H1 (cell line): ENCODE data around the gene TM2D1. TPM values are rescaled to one million over a fixed set of nuclear protein-coding genes. Genes with fewer than 3 reads are reported as not detected.

Experiments
- CTCF ChIA-PET: fragments of 300-600 bp; sonication (Branson Sonifier 250); formaldehyde crosslinking; loops from one replicate; lab custom pipeline; 2021; ENCODE audit not compliant: partially characterized antibody; lab: Charles Lee
- POLR2A ChIA-PET: fragments of 300-600 bp; sonication (Branson Sonifier 250); formaldehyde crosslinking; loops from one replicate; lab custom pipeline; 2021; ENCODE audit warnings: inconsistent platforms; ENCODE audit not compliant: partially characterized antibody; lab: Charles Lee
- DNase-seq, 2 experiments: peaks; one replicate each; pipeline versions ENCODE4 v3.0.0 to v3.0.0-alpha.2; 2010 to 2022; ENCODE audit warnings: low spot score in 2 of 2, low read depth in 1 of 2, mixed read lengths in 1 of 2
- FAIRE-seq: peaks from 2 replicates; lab custom pipeline; 2011; peaks lifted over from hg19 to GRCh38; lab: Jason Lieb, UNC
- H2AFZ ChIP-seq: 2 replicates; pipeline ENCODE4 v1.8.1; 2012; ENCODE audit warnings: low read length, inconsistent platforms
- H2AK5ac ChIP-seq: 2 replicates; pipeline ENCODE4 v1.6.1; 2013; ENCODE audit warnings: low read depth, low read length
- H2BK120ac ChIP-seq: replicated peaks from 2 replicates; pipeline ENCODE3; 2013; ENCODE audit warnings: low read depth, low read length, inconsistent platforms
- H2BK12ac ChIP-seq: 2 replicates; pipeline ENCODE4 v1.6.1; 2013; ENCODE audit warnings: low read depth, low read length
- H2BK15ac ChIP-seq: 2 replicates; pipeline ENCODE4 v1.6.1; 2013; ENCODE audit warnings: low read length
- H2BK20ac ChIP-seq: 2 replicates; pipeline ENCODE4 v1.6.1; 2013; ENCODE audit warnings: low read length
- H2BK5ac ChIP-seq: 2 replicates; pipeline ENCODE4 v1.6.1; 2013; ENCODE audit warnings: low read depth, low read length
- H3K14ac ChIP-seq: 2 replicates; pipeline ENCODE4 v1.6.1; 2013; ENCODE audit warnings: inconsistent platforms; ENCODE audit not compliant: insufficient read length
- H3K18ac ChIP-seq: 2 replicates; pipeline ENCODE4 v1.6.1; 2013; ENCODE audit warnings: low read length; ENCODE audit errors: extremely low read depth
- H3K23ac ChIP-seq: 2 replicates; pipeline ENCODE4 v1.6.1; 2013; ENCODE audit warnings: inconsistent platforms; ENCODE audit not compliant: insufficient read length
- H3K23me2 ChIP-seq: 2 replicates; pipeline ENCODE4 v1.6.1; 2013; ENCODE audit warnings: low read depth, low read length
- H3K27ac ChIP-seq: 2 replicates; pipeline ENCODE4 v1.6.1; 2011; ENCODE audit warnings: low read depth, low read length, inconsistent platforms
- H3K27me3 ChIP-seq, 4 experiments: replicated peaks in 1 of 4; 1 replicate in 1 of 4; 2 replicates in 3 of 4; pipeline versions ENCODE4 v1.6.1 to v1.8.1; 2011 to 2013; ENCODE audit warnings: low read length in 3 of 4, mild to moderate bottlenecking in 3 of 4, inconsistent platforms in 2 of 4, mixed read lengths in 2 of 4, moderate library complexity in 1 of 4; ENCODE audit not compliant: control insufficient read depth in 3 of 4, insufficient read depth in 3 of 4; ENCODE audit errors: extremely low read depth in 1 of 4
- H3K36me3 ChIP-seq, 4 experiments: 2 replicates each; pipeline versions ENCODE4 v1.6.1 to v1.8.1; 2011 to 2013; ENCODE audit warnings: mild to moderate bottlenecking in 4 of 4, low read length in 3 of 4, moderate library complexity in 2 of 4, control low read depth in 1 of 4, inconsistent platforms in 1 of 4; ENCODE audit not compliant: insufficient read depth in 4 of 4, control insufficient read depth in 2 of 4
- H3K4ac ChIP-seq: replicated peaks from 2 replicates; pipeline ENCODE3; 2013; ENCODE audit warnings: low read length, low read depth, mixed read lengths, inconsistent platforms; ENCODE audit not compliant: insufficient read length
- H3K4me1 ChIP-seq, 4 experiments: replicated peaks in 1 of 4; 1 replicate in 1 of 4; 2 replicates in 3 of 4; pipeline versions ENCODE4 v1.6.1 to v1.8.1; 2011 to 2013; ENCODE audit warnings: low read length in 3 of 4, inconsistent platforms in 2 of 4, mixed read lengths in 1 of 4; ENCODE audit not compliant: insufficient read depth in 4 of 4, control insufficient read depth in 3 of 4
- H3K4me2 ChIP-seq, 2 experiments: 2 replicates each; pipeline versions ENCODE4 v1.6.1 to v1.8.1; 2011 to 2013; ENCODE audit warnings: low read depth in 2 of 2, low read length in 2 of 2, control low read depth in 1 of 2, inconsistent platforms in 1 of 2, mild to moderate bottlenecking in 1 of 2; ENCODE audit not compliant: insufficient read depth in 1 of 2
- H3K4me3 ChIP-seq, 4 experiments: fragments of 200-600, 300-600 bp in 1 of 4; sonication (generic), shearing (Covaris generic), sonication (Bioruptor Twin) in 1 of 4; 2 replicates each; pipeline versions ENCODE4 v1.5.1 to v1.8.1; 2011 to 2016; ENCODE audit warnings: low read length in 4 of 4, low read depth in 3 of 4, control low read depth in 2 of 4, inconsistent platforms in 2 of 4, mild to moderate bottlenecking in 2 of 4, mixed read lengths in 1 of 4, moderate library complexity in 1 of 4; ENCODE audit not compliant: insufficient read depth in 2 of 4; ENCODE audit errors: extremely low read depth in 1 of 4
- H3K56ac ChIP-seq: replicated peaks from 2 replicates; pipeline ENCODE3; 2013; ENCODE audit warnings: low read depth, mild to moderate bottlenecking, mixed read lengths, low read length, inconsistent platforms; ENCODE audit not compliant: insufficient read length
- H3K79me1 ChIP-seq: 2 replicates; pipeline ENCODE4 v1.6.1; 2013; ENCODE audit warnings: low read depth, low read length, control low read depth
- H3K79me2 ChIP-seq, 2 experiments: 2 replicates each; pipeline versions ENCODE4 v1.6.1 to v1.8.1; 2012 to 2013; ENCODE audit warnings: low read length in 2 of 2, mild to moderate bottlenecking in 2 of 2, inconsistent platforms in 1 of 2; ENCODE audit not compliant: insufficient read depth in 2 of 2, control insufficient read depth in 1 of 2
- H3K9ac ChIP-seq, 4 experiments: replicated peaks in 1 of 4; 1 replicate in 1 of 4; 2 replicates in 3 of 4; pipeline versions ENCODE4 v1.6.1 to v1.8.1; 2011 to 2013; ENCODE audit warnings: low read depth in 3 of 4, low read length in 3 of 4, control low read depth in 2 of 4, mild to moderate bottlenecking in 2 of 4, moderate library complexity in 2 of 4, inconsistent platforms in 1 of 4; ENCODE audit errors: extremely low read depth in 1 of 4
- H3K9me3 ChIP-seq, 2 experiments: 2 replicates each; pipeline versions ENCODE4 v1.6.1 to v1.8.1; 2012 to 2013; ENCODE audit warnings: mild to moderate bottlenecking in 2 of 2, moderate library complexity in 2 of 2, control low read depth in 1 of 2, inconsistent platforms in 1 of 2, low read depth in 1 of 2, low read length in 1 of 2, mixed read lengths in 1 of 2; ENCODE audit not compliant: insufficient read depth in 2 of 2
- H4K20me1 ChIP-seq, 2 experiments: replicated peaks in 1 of 2; 2 replicates each; pipeline versions ENCODE3 to v1.8.1; 2011 to 2013; ENCODE audit warnings: inconsistent platforms in 2 of 2, low read length in 2 of 2, mild to moderate bottlenecking in 1 of 2; ENCODE audit not compliant: insufficient read depth in 2 of 2, control insufficient read depth in 1 of 2
- H4K5ac ChIP-seq: 2 replicates; pipeline ENCODE4 v1.6.1; 2013; ENCODE audit warnings: low read length, low read depth, mixed read lengths, inconsistent platforms; ENCODE audit not compliant: insufficient read length
- H4K8ac ChIP-seq: 2 replicates; pipeline ENCODE4 v1.8.0; 2013; ENCODE audit warnings: mild to moderate bottlenecking, moderate library complexity, low read length, inconsistent platforms; ENCODE audit not compliant: insufficient read depth; ENCODE audit errors: extremely low read depth
- H4K91ac ChIP-seq: replicated peaks from 2 replicates; pipeline ENCODE3; 2013; ENCODE audit warnings: low read length, mixed read lengths, inconsistent platforms; ENCODE audit not compliant: insufficient read length
- KDM5A ChIP-seq: fragments of 200-600 bp; IDR thresholded peaks from 2 replicates; pipeline ENCODE4 v1.7.1; 2012; ENCODE audit warnings: mild to moderate bottlenecking, low read length, inconsistent platforms, mixed read lengths
- PHF8 ChIP-seq: fragments of 200-600 bp; sonication (generic); conservative IDR thresholded peaks from 2 replicates; pipeline ENCODE4 v1.7.1; 2012; ENCODE audit warnings: low read depth, mild to moderate bottlenecking, inconsistent platforms, low read length, moderate library complexity
- POLR2A ChIP-seq, 2 experiments: IDR thresholded peaks; 1 replicate in 1 of 2; 2 replicates in 1 of 2; pipeline ENCODE4 v1.6.1; 2011; ENCODE audit warnings: low read depth in 2 of 2, low read length in 2 of 2, mild to moderate bottlenecking in 2 of 2; ENCODE audit errors: control extremely low read depth in 1 of 2
- POLR2AphosphoS5 ChIP-seq: IDR thresholded peaks from 2 replicates; pipeline ENCODE4 v1.6.1; 2011; ENCODE audit warnings: low read depth, low read length
- SIX5 ChIP-seq: IDR thresholded peaks from 2 replicates; pipeline ENCODE4 v1.6.1; 2011; ENCODE audit warnings: mild to moderate bottlenecking, low read depth, low read length
- SP2 ChIP-seq: IDR thresholded peaks from 2 replicates; pipeline ENCODE4 v1.6.1; 2012; ENCODE audit warnings: mild to moderate bottlenecking, low read length, inconsistent platforms
- SUZ12 ChIP-seq: fragments of 200-600 bp; sonication (generic); IDR thresholded peaks from 2 replicates; pipeline ENCODE4 v1.6.1; 2012; ENCODE audit warnings: mild to moderate bottlenecking, inconsistent platforms, low read length, moderate library complexity, mixed read lengths
- TAF1 ChIP-seq: IDR thresholded peaks from 2 replicates; pipeline ENCODE4 v1.6.1; 2011; ENCODE audit warnings: mild to moderate bottlenecking, low read depth, low read length
- TBP ChIP-seq: IDR thresholded peaks from 2 replicates; pipeline ENCODE4 v1.6.1; 2011; ENCODE audit warnings: low read depth, low read length, improper control_type of control experiment
- WGBS, 2 experiments: shearing (Covaris generic) in 1 of 2; methylation state at CpG; one replicate each; pipeline versions ENCODE4 v1.1.6 to v1.1.7; 2013 to 2015; ENCODE audit warnings: low lambda C conversion rate in 2 of 2, mixed read lengths in 2 of 2, inconsistent platforms in 1 of 2, low coverage in 1 of 2, missing lambda C conversion rate in 1 of 2; ENCODE audit not compliant: insufficient replicate concordance in 2 of 2, insufficient coverage in 1 of 2, insufficient read length in 1 of 2; ENCODE audit errors: extremely low coverage in 1 of 2, missing lambda C conversion rate in 1 of 2; 5-methylcytosine and 5-hydroxymethylcytosine counted together
- long read RNA-seq, 2 experiments: library from RNA in 1 of 2; library from capped mRNA in 1 of 2; stranded (forward); transcript quantifications; one replicate each; pipeline ENCODE4 v2.0.0, GENCODE V29; 2021; ENCODE audit warnings: inconsistent platforms in 1 of 2
- polyA minus RNA-seq, 3 experiments: library from RNA; depleted of rRNA, polyadenylated mRNA; stranded (reverse); fragments of >200 nt; gene quantifications; 1 replicate in 2 of 3; 2 replicates in 1 of 3; pipeline ENCODE4 v1.2.3, GENCODE V29; 2011
- polyA plus RNA-seq, 7 experiments: library from polyadenylated mRNA; depleted of rRNA in 3 of 7; stranded (reverse) in 5 of 7; unstranded in 2 of 7; fragments of >200 nt in 5 of 7; fragments of 200-250 nt in 2 of 7; gene quantifications; 1 replicate in 5 of 7; 2 replicates in 1 of 7; 4 replicates in 1 of 7; pipeline versions ENCODE4 v1.2.1 to v1.2.3, GENCODE V29; 2011 to 2013; ENCODE audit warnings: missing spikeins in 2 of 7, mixed read lengths in 2 of 7
- total RNA-seq: library from RNA; stranded (reverse); fragmentation: NEBNext Ultra II Directional; extraction: Animal tissue kit (Norgen Biotek cat#: 25700); gene quantifications from 2 replicates; pipeline ENCODE4 v1.2.1, GENCODE V29; 2021

Gene TM2D1
- 17.7 and 21.1 TPM in 2 replicates for total RNA-seq
- 20.5 and 25.8 TPM in 2 replicates for polyA plus RNA-seq (2011; rRNA removed)
- 24.0 TPM for polyA plus RNA-seq (2011; cell fraction: cytosol; rRNA removed)
- 18.7 TPM for polyA plus RNA-seq (2011; cell fraction: nucleus; rRNA removed)
- 13.2 to 19.1 TPM (median 15.5 TPM) in 4 replicates for polyA plus RNA-seq (2012, experiment 1 of 2)
- polyA plus RNA-seq (2012, experiment 2 of 2), result 17.2 TPM
- 27.2 TPM for polyA plus RNA-seq (2013, experiment 1 of 2)
- 24.2 TPM for polyA plus RNA-seq (2013, experiment 2 of 2)
- polyA minus RNA-seq (2011; rRNA and poly(A)+ RNA removed), result 11.3 and 12.2 TPM in 2 replicates
- polyA minus RNA-seq (2011; cell fraction: cytosol; rRNA and poly(A)+ RNA removed), result 10.7 TPM
- polyA minus RNA-seq (2011; cell fraction: nucleus; rRNA and poly(A)+ RNA removed), result 32.3 TPM
- long read RNA-seq, experiment 1, transcript TM2D1-201 (7 exons, 1,250 nt), result major isoform, 5 of 14 reads
- long read RNA-seq, experiment 1, partial matches to known transcripts, result 1 of 14 reads
- long read RNA-seq, experiment 1, other reads (novel, unspliced or antisense), result 8 of 14 reads
- long read RNA-seq, experiment 2, transcript TM2D1-201 (7 exons, 1,250 nt), result major isoform, 13 of 26 reads
- long read RNA-seq, experiment 2, partial matches to known transcripts, result 3 of 26 reads
- long read RNA-seq, experiment 2, other reads (novel, unspliced or antisense), result 10 of 26 reads

- H3K4me1 ChIP-seq, result no peaks in the 10 kb centered on the region
- H3K23me2 ChIP-seq, result no peaks in the 10 kb centered on the region
- peak within 1 kb of the TSS; percentile 67 to 91 (median 86) for H3K9ac ChIP-seq
- POLR2A ChIA-PET, result interaction anchor here (0.6 to 2.2 kb wide), 5 partner anchors 14 to 159 kb away, joined by 3 to 6 read pairs (median 3); no protein-coding TSS in a partner anchor
- H3K14ac ChIP-seq, result no peak within 1 kb of the TSS
- H2AFZ ChIP-seq, result peak within 1 kb of the TSS; percentile 91
- no peaks in the 10 kb centered on the region for H4K20me1 ChIP-seq
- FAIRE-seq, result peak; percentile 7
- H3K56ac ChIP-seq, result peak within 1 kb of the TSS; percentile 37
- peak within 1 kb of the TSS; percentile 67 to 99 (median 96) for H3K4me3 ChIP-seq
- H4K5ac ChIP-seq, result peak within 1 kb of the TSS; percentile 95
- CTCF ChIA-PET, result interaction anchor here (0.6 kb wide), 1 partner anchor 668 kb away, joined by 3 read pairs; no protein-coding TSS in a partner anchor
- no peaks in the 10 kb centered on the region for H3K9me3 ChIP-seq
- H2BK12ac ChIP-seq, result peak within 1 kb of the TSS; percentile 19; the same call in 1 of the 2 replicates
- no peak within 1 kb of the TSS for H2BK15ac ChIP-seq
- peak within 1 kb of the TSS; percentile 76 for H2BK5ac ChIP-seq
- peak; percentile 73 to 87 for DNase-seq
- H2BK20ac ChIP-seq, result no peak within 1 kb of the TSS
- H3K4me2 ChIP-seq, result peak within 1 kb of the TSS; percentile 66 to 80
- no peaks in the 10 kb centered on the region for H3K27me3 ChIP-seq
- H4K8ac ChIP-seq, result peak within 1 kb of the TSS; percentile 100
- H3K79me2 ChIP-seq, result peaks cover 5 to 27% of the 10 kb centered on the region in 2 experiments; a peak in 3 of 4 replicates
- peak within 1 kb of the TSS; percentile 72 for H4K91ac ChIP-seq
- H2BK120ac ChIP-seq, result no peak within 1 kb of the TSS
- WGBS, 2 experiments, result 2% methylated on average over 45 of the region's 45 CpGs; no CpG with 5 or more reads in 1 of the 2 experiments
- H3K23ac ChIP-seq, result peak within 1 kb of the TSS; percentile 23
- no peak within 1 kb of the TSS for H3K4ac ChIP-seq
- H3K36me3 ChIP-seq, result no peaks in the 10 kb centered on the region
- H3K79me1 ChIP-seq, result no peaks in the 10 kb centered on the region
- H2AK5ac ChIP-seq, result no peak within 1 kb of the TSS
- peak within 1 kb of the TSS; percentile 93 for H3K18ac ChIP-seq
- peak within 1 kb of the TSS; percentile 84 for H3K27ac ChIP-seq
- TF ChIP-seq POLR2A (IDR thresholded peaks at IDR 0.05; ENCODE audit: control extremely low read depth in 1 of 2, low read depth in 2 of 2, low read length in 2 of 2) (peak; percentile 98 to 100), TAF1 (peak; percentile 98), POLR2AphosphoS5 (peak; percentile 97), SIX5 (no peak), TBP (peak; percentile 92), PHF8 (peak; percentile 100), KDM5A (peak; percentile 92), SP2 (peak; percentile 15; the same call in 1 of the 2 replicates), SUZ12 (no peak)
Measured at GRCh38 chr1:61724813-61725694, at the start of gene TM2D1. TM2D1 (minus strand) TSS chr1:61725141; CDS start chr1:61725120, 21 bp downstream.
